ENCODE measurements around the gene IRF2.
A peak's percentile ranks its signal among the peaks of the same experiment; 100 is the strongest.

The IRF2 gene

GRCh38 chr4:184417802-184418511 lies 56.4 kb downstream of the IRF2 start:
- Histone ChIP-seq H3K4me2 (ENCODE audit: low read depth, low read length) (peak overlapping the region; percentile 62), H3K9me2 (replicated peaks; ENCODE audit: insufficient read depth, low read length) (no peaks in the 10 kb centered on the region), H2AFZ (ENCODE audit: low read length) (no peak overlapping the region), H3K27me3 (replicated peaks; ENCODE audit: insufficient read depth, low read length) (no peaks in the 10 kb centered on the region), H3K4me1 (ENCODE audit: low read length) (peaks cover 53% of the 10 kb centered on the region), H3K27ac (ENCODE audit: low read length) (peak overlapping the region; percentile 96), H3K4me3 (ENCODE audit: low read length) (no peak overlapping the region), H3F3A (ENCODE audit: insufficient read depth, low read length) (peaks cover 64% of the 10 kb centered on the region), H3K9ac (ENCODE audit: low read length) (peak overlapping the region; percentile 52), H4K20me1 (ENCODE audit: insufficient read depth, low read length) (no peaks in the 10 kb centered on the region), H3K9me3 (replicated peaks; ENCODE audit: insufficient read depth, low read length) (no peaks in the 10 kb centered on the region), H3K79me2 (ENCODE audit: low read length) (peaks cover 65% of the 10 kb centered on the region), H3K36me3 (replicated peaks; ENCODE audit: insufficient read depth, low read length) (peaks cover 24% of the 10 kb centered on the region)
- TF ChIP-seq EZH2phosphoT487 (IDR thresholded peaks at IDR 0.05; ENCODE audit: low read length), result no peak
- no peak for TF ChIP-seq CTCF (IDR thresholded peaks at IDR 0.05; ENCODE audit: low read length)
- TF ChIP-seq EZH2 (optimal IDR thresholded peaks at IDR 0.05; ENCODE audit: low read depth, low read length), result no peak
- peak; percentile 38 for DNase-seq

GRCh38 chr4:184416913-184417734 lies 57.2 kb downstream of the IRF2 start:
- Histone ChIP-seq H4K20me1 (ENCODE audit: insufficient read depth, low read length) (no peaks in the 10 kb centered on the region), H3K79me2 (ENCODE audit: low read length) (peaks cover 65% of the 10 kb centered on the region), H3K4me2 (ENCODE audit: low read depth, low read length) (peak overlapping the region; percentile 62), H3K4me3 (ENCODE audit: low read length) (peak overlapping the region; percentile 19; the same call in 1 of the 2 replicates), H3K27ac (ENCODE audit: low read length) (peak overlapping the region; percentile 96), H3K9ac (ENCODE audit: low read length) (peak overlapping the region; percentile 52), H3K36me3 (replicated peaks; ENCODE audit: insufficient read depth, low read length) (peaks cover 24% of the 10 kb centered on the region), H3K9me3 (replicated peaks; ENCODE audit: insufficient read depth, low read length) (no peaks in the 10 kb centered on the region), H3K27me3 (replicated peaks; ENCODE audit: insufficient read depth, low read length) (no peaks in the 10 kb centered on the region), H3F3A (ENCODE audit: insufficient read depth, low read length) (peaks cover 56% of the 10 kb centered on the region), H2AFZ (ENCODE audit: low read length) (no peak overlapping the region), H3K9me2 (replicated peaks; ENCODE audit: insufficient read depth, low read length) (no peaks in the 10 kb centered on the region), H3K4me1 (ENCODE audit: low read length) (peaks cover 45% of the 10 kb centered on the region)
- TF ChIP-seq EZH2phosphoT487 (IDR thresholded peaks at IDR 0.05; ENCODE audit: low read length) (no peak), EZH2 (optimal IDR thresholded peaks at IDR 0.05; ENCODE audit: low read depth, low read length) (no peak), CTCF (IDR thresholded peaks at IDR 0.05; ENCODE audit: low read length) (no peak)
- DNase-seq, result peak; percentile 87

GRCh38 chr4:184415071-184415470 lies 59.3 kb downstream of the IRF2 start:
- no peak overlapping the region for H2AFZ ChIP-seq (ENCODE audit: low read length)
- H3K27ac ChIP-seq (ENCODE audit: low read length), result no peak overlapping the region
- peaks cover 40% of the 10 kb centered on the region for H3K4me1 ChIP-seq (ENCODE audit: low read length)
- H3K9ac ChIP-seq (ENCODE audit: low read length), result no peak overlapping the region
- H3K27me3 ChIP-seq (replicated peaks; ENCODE audit: insufficient read depth, low read length), result no peaks in the 10 kb centered on the region
- H3K9me2 ChIP-seq (replicated peaks; ENCODE audit: insufficient read depth, low read length), result no peaks in the 10 kb centered on the region
- no peak overlapping the region for H3K4me2 ChIP-seq (ENCODE audit: low read depth, low read length)
- no peak for TF ChIP-seq EZH2phosphoT487 (IDR thresholded peaks at IDR 0.05; ENCODE audit: low read length)
- TF ChIP-seq EZH2 (optimal IDR thresholded peaks at IDR 0.05; ENCODE audit: low read depth, low read length), result no peak
- TF ChIP-seq CTCF (IDR thresholded peaks at IDR 0.05; ENCODE audit: low read length), result no peak
- peaks cover 70% of the 10 kb centered on the region for H3K79me2 ChIP-seq (ENCODE audit: low read length)
- no peak for DNase-seq
- H3K9me3 ChIP-seq (replicated peaks; ENCODE audit: insufficient read depth, low read length), result no peaks in the 10 kb centered on the region; the same call in 1 of the 2 replicates
- H4K20me1 ChIP-seq (ENCODE audit: insufficient read depth, low read length), result no peaks in the 10 kb centered on the region
- no peak overlapping the region for H3K4me3 ChIP-seq (ENCODE audit: low read length)
- peaks cover 24% of the 10 kb centered on the region for H3K36me3 ChIP-seq (replicated peaks; ENCODE audit: insufficient read depth, low read length)
- H3F3A ChIP-seq (ENCODE audit: insufficient read depth, low read length), result peaks cover 44% of the 10 kb centered on the region
